HG03442 (cell line): ENCODE data around the gene ADRA1B.

Experiments
- ATAC-seq: cut with Tn5 transposase; IDR thresholded peaks from one replicate; pipeline ENCODE4 v1.9.1; 2021; ENCODE audit warnings: mild to moderate bottlenecking, moderate library complexity; ENCODE audit not compliant: unreplicated experiment

The ADRA1B gene

GRCh38 chr5:159901308-159901707 lies 15.0 kb upstream of the ADRA1B start:
- ATAC-seq = no peak

DNA sequence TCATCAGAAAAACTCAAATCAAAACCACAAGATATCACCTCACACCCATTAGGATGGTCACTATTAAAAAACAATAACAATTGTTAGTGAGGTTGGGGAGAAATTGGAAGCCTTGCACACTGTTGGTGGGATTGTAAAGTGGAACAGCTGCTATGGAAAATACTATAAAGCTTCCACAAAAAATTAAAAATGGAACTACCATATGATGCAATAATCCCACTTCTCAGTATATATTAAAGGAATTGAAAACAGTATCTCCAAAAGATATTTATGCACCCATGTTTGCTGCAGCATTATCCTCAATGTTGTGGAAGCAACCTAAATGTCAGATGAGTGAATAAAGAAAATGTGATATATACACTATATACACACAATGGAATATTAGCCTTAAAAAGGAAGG lies 14.5 kb upstream of the ADRA1B start:
- ATAC-seq = no peak

GRCh38 chr5:159902444-159903121 lies 13.7 kb upstream of the ADRA1B start:
- ATAC-seq = no peak

DNA sequence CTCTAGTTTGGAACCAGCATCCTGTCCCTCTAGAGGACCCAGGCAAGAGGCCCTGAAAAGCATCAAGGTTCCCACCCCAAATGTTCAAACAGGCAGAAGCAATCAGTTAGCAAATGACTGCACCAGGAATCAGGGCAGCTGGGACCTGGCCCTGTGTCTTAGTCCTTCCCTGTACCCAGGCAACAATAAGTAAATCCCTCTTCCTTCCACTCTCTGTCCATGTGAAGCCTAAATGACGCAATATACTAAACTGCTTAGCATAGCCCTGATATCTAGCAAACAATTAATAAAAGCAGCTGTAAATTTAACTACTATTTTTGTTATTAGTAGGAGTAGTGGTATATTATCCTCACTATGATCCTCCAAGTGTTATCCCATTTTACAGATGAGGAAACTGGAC lies 13.2 kb upstream of the ADRA1B start:
- no peak for ATAC-seq

- no peak for ATAC-seq
Measured at GRCh38 chr5:159904874-159905273, 11.4 kb upstream of the ADRA1B start.

GRCh38 chr5:159905496-159905895 lies 10.8 kb upstream of the ADRA1B start:
- ATAC-seq = no peak

DNA sequence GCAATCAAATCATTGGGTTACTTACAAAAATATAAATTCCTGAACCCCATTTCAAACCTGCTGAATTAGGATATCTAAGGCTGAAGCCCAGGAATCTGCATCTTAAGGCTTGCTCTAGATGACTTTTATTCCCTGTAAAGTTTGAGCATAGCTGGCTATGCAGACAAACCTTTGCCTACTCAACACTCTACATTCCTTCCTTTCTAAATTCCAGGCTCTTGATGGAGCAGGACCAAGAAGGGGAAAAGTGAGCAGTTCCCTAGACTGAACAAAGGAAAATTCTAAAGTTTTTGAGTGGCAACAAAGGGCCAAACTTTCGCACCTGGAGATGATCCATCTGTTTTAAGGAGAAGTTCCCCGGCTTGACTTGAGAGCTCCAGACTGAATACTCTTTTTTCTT lies 9.8 kb upstream of the ADRA1B start:
- no peak for ATAC-seq

DNA sequence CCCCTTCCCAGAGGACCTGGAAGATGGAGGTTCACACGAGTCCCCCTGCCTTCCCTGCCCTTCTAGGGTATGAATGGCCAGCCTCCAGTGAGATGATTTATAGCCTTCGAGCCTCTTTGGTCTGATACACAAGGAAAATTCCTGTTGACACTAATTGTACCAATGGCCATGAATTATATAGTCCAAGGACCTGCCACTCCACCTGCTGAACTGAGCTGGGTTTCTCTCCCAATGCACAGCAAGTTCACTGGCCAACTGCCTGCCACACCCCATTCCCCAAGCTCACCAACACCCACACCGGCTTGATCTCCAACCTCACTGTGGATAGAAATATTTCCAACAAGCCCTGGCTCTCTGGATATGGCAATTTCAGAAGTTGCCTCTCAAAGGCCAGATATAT lies 9.3 kb upstream of the ADRA1B start:
- ATAC-seq = no peak

DNA sequence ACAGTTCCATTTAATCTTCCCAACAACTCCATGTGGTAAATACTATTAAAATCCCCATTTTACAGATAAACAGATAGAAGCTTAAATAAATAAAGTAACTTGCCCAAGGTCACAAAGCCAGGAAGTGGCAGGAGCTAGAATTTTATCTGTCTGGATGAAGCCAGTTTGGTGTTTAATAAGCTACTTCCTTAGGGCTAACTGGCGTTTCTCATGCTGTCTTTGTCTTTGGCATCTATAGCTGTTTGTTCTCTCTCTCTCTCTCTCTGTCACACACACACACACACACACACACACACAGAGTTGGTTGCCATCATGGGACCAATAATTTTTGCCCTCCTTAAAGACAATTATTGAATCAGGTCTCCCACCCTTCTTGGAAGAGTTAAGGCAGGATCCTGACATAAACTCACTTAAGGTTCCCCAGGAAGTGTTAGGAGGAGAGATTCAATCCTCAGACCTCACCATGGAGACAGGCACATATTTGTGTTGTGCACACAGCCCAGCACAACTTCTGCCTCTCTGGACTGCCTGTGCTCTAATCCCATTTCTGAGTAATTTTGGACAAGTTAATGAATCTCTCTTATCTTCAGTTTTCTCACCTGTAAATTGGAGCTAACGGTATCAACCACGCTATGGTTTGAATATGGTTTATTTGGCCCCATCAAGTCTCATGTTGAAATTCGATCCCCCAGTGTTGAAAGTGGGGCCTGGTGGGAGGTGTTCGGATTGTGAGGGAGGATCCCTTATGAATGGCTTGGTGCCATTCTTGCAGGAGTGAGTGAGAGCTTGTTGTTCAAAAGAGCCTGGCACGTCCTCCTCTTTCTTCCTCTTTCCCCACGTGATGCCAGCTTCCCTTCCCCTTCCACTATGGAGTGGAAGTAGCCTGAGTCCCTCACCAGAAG lies 8.3 kb upstream of the ADRA1B start:
- ATAC-seq = no peak

DNA sequence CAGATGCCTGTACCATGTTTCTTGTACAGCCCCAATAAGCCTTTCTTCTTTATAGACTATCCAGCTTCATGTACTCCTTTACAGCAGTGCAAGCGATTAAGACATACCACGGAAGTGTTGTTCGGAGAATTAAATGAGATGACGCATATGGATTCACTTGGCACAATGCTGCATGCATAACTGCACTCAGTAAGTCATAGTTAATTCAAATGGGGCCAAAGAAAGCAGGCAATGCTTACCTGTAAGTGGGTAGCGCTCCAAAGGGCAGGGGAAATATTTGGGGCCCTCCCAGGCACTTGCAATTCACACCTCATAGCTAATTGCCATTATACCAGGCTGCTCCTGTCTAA lies 7.7 kb upstream of the ADRA1B start:
- ATAC-seq = no peak

GRCh38 chr5:159909126-159909525 lies 7.2 kb upstream of the ADRA1B start:
- ATAC-seq = no peak

- no peak for ATAC-seq
Measured at GRCh38 chr5:159910207-159910842, 6.0 kb upstream of the ADRA1B start.

- ATAC-seq = no peak
Measured at GRCh38 chr5:159910843-159911229, 5.4 kb upstream of the ADRA1B start.

- no peak for ATAC-seq
Measured at GRCh38 chr5:159911349-159911748, 4.9 kb upstream of the ADRA1B start.

DNA sequence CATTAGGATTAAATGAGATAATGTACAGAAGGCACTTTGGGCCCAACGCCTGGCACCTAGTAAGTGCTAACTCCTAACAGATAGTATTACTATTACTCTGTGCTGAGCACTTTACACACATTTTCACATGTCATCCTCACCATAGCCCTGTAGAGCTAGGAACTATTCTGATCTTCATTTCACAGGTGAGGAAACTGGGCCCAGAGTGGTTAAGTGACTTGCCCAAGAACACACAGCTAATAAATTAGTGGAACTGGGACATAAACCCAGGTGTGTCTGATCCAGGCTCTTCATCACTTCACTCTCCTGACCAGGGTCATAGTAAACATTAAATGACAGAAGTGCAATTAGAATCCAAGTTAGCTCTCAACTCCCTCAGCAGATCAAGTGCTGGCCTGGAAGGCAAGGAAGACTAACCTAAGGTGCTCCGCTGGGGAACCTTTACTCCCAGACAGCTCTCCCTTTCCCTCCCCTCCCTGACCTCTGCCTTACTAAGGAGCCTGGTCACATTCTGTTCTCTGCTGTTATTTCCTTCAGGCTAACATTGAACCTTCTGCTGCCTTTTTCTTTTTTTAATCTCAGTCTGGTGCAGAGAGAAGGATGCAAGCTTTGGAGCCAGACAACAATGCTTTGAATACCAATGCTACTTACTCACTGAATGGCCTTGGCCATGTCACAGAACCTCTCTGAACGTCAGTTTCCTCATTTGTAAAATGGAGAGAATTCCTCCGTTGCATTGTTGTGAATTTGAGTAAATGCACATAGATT lies 4.1 kb upstream of the ADRA1B start:
- no peak for ATAC-seq

- no peak for ATAC-seq
Measured at GRCh38 chr5:159913048-159913447, 3.2 kb upstream of the ADRA1B start.

GRCh38 chr5:159913501-159913900 lies 2.8 kb upstream of the ADRA1B start:
- ATAC-seq = no peak

DNA sequence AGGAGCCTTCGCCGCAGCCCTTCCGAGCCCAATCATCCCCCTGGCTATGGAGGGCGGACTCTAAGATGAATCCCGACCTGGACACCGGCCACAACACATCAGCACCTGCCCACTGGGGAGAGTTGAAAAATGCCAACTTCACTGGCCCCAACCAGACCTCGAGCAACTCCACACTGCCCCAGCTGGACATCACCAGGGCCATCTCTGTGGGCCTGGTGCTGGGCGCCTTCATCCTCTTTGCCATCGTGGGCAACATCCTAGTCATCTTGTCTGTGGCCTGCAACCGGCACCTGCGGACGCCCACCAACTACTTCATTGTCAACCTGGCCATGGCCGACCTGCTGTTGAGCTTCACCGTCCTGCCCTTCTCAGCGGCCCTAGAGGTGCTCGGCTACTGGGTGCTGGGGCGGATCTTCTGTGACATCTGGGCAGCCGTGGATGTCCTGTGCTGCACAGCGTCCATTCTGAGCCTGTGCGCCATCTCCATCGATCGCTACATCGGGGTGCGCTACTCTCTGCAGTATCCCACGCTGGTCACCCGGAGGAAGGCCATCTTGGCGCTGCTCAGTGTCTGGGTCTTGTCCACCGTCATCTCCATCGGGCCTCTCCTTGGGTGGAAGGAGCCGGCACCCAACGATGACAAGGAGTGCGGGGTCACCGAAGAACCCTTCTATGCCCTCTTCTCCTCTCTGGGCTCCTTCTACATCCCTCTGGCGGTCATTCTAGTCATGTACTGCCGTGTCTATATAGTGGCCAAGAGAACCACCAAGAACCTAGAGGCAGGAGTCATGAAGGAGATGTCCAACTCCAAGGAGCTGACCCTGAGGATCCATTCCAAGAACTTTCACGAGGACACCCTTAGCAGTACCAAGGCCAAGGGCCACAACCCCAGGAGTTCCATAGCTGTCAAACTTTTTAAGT lies 819 bp downstream of the ADRA1B start:
- no peak for ATAC-seq

- no peak for ATAC-seq
Measured at GRCh38 chr5:159917994-159918393, 1.7 kb downstream of the ADRA1B start.

GRCh38 chr5:159921721-159922120 lies 5.4 kb downstream of the ADRA1B start:
- ATAC-seq = no peak
